GM10266 (cell line): Measurements from ENCODE around the gene LIF.

Experiments
- DNase-seq: peaks from one replicate; pipeline ENCODE4 v3.0.0; 2012; ENCODE audit errors: extremely low spot score
- CTCF ChIP-seq: IDR thresholded peaks from 2 replicates; pipeline ENCODE4 v1.5.1; 2012; ENCODE audit warnings: mild to moderate bottlenecking, low read depth; ENCODE audit not compliant: control insufficient read depth, insufficient read depth; ENCODE audit errors: missing control alignments

Gene LIF

GRCh38 chr22:30276039-30276438 is 29.5 kb upstream of the LIF start:
- no peak for DNase-seq
- no peak for TF ChIP-seq CTCF

- no peak for DNase-seq
- TF ChIP-seq CTCF = no peak
These were observed 29.1 kb upstream of the LIF start for GRCh38 chr22:30275625-30276024.

- no peak for DNase-seq
- no peak for TF ChIP-seq CTCF
These were observed 27.9 kb upstream of the LIF start for GRCh38 chr22:30274437-30274812.

GRCh38 chr22:30273711-30274436 is 27.3 kb upstream of the LIF start:
- no peak for TF ChIP-seq CTCF
- no peak for DNase-seq

- no peak for DNase-seq
- no peak for TF ChIP-seq CTCF
These were observed 26.4 kb upstream of the LIF start for GRCh38 chr22:30272781-30273601.

- TF ChIP-seq CTCF = no peak
- no peak for DNase-seq
These were observed 24.3 kb upstream of the LIF start for GRCh38 chr22:30270832-30271231.

GRCh38 chr22:30268331-30268730 is 21.8 kb upstream of the LIF start:
- no peak for TF ChIP-seq CTCF
- DNase-seq = no peak
